Measurements from ENCODE around the gene MCC.
"Not testable (repeated sequence)": the region's sequence is repeated elsewhere in the genome, so short reads cannot be mapped to it uniquely, and the experiment has no call there.

The MCC gene

DNA sequence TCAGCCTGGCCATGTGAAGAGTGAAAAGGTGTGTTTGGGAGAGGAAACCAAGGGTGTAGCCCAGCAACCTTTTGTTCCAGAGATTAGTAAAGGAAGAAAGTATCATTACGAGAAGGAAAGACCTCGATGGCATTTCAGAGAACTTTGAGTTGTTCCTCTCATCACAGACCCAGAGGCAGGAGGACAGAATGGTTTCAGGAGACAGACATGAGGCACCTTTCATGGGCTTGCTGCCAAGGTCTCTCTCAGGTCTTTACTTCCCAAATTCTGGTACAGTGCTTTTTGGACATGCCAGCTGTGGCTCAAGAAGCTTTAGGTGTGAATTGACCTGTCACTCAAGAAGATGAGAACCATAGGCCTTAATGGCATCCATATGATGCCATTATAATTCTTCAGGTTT is 2.8 kb upstream of the MCC start:
- no peak for DNase-seq (ENCODE audit: low read depth in 2 of 2, low spot score in 1 of 2)

DNA sequence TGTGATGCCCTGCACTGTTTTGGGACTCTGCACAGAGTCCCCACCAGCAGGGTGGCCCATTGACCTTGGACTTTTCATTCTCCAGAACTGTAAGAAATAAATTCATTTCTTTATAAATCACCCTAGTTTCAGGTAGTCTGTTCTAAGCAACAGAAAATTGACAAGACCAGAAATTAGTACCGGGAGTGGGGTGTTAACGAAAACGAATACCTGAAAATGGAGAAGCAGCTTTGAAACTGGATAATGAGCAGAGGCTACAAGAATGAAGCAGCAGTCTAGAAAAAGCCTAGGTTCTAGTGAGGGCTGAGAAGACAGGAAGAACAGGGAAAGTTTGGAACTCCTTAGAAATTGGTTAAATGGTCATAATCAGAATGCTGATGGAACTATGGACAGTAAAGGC is 2.1 kb upstream of the MCC start:
- DNase-seq (ENCODE audit: low read depth in 2 of 2, low spot score in 1 of 2): no peak

DNA sequence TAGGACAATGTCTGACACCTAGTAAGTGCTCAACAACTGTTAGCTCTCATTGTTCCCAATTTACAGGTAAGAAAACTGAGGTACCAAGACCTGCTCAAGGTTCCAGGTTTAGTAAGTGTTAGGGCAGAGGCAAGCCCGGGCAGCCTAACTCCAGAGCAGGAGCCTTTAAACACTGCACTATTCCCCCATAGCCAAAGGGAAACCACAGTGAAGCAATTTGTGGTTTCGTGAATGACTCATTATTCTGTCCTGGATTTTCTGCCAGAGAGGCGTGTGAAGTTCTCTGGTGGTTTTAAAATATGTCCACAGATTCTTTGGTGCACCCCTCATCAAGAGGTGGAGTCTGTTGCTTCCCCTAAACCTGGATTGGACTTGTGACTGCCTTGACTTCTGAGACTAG is 1.0 kb upstream of the MCC start:
- no peak for DNase-seq (ENCODE audit: low read depth in 2 of 2, low spot score in 1 of 2)

DNA sequence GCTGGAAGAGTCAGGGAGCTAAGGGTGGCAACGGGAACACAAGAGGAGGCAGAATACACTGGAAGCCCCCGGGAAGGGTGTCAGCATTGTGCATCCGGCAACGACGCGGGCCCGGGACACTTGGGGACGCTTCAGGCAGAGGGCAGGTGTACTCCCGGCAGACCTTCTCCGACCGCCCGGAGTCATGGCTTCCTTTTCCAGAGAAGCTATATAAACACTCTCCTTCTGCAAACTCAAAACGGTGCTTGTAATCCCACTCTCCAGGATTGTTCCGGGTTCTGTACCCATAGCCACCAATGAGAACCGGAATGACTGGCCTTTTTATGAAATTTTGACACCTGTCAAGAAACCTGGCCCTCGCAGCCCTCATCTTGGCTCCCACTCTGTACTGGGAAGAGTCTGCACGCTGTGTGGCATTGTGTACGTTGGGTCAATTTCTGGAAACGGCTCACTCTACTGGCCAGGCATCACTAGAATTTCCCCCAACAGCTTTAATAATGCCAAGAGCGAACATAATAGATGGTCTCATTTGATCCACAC is 462 bp upstream of the MCC start:
- no peak for DNase-seq (ENCODE audit: low read depth in 2 of 2, low spot score in 1 of 2)

DNA sequence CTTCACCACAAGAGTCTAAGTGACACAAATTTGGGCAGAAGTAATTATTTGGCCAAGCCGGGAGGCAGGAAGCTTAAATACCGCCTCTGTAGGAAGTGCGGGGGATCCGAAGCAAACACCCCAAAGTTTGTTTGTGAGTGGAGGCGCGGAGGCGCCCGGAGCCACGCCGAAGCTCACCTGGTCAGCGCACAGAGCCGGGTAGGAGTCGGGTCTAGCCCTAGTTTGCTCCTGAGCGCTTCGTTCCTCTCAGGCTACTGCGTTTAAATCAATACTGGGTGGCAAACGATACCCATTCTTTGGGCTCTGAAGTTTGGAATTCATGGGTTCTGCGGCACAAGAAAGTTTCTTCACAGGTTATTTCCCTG is 855 bp downstream of the MCC start:
- no peak for DNase-seq (ENCODE audit: low read depth in 2 of 2, low spot score in 1 of 2)

- no peak for DNase-seq (ENCODE audit: low read depth in 2 of 2, low spot score in 1 of 2)
These were observed 8.0 kb downstream of the MCC start for GRCh38 chr5:113480243-113480642.

GRCh38 chr5:113478691-113479090 is 9.6 kb downstream of the MCC start:
- DNase-seq (ENCODE audit: low read depth in 2 of 2, low spot score in 1 of 2): no peak

- no peak for DNase-seq (ENCODE audit: low read depth in 2 of 2, low spot score in 1 of 2)
These were observed 14.0 kb downstream of the MCC start for GRCh38 chr5:113474100-113474728.

DNA sequence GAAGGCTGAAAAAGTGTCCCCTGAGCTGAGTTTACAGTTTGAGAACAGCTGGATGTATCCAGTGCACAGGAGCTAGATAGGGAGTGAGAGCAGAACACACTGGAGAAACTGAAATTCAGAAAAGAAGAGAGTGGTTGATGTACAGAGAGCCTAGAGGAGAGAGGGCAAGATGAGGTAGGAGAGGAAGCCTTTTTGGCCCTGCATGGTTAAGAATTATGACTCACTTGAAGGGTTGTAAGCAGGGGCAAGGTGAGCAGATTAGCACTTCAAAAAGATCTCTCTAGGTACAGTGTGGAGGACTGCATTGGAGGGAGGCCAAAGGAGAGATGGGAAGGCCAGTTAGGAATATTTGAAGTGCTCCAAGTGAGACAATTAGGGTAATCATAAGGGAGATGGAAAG is 25.2 kb downstream of the MCC start:
- DNase-seq (ENCODE audit: low read depth in 2 of 2, low spot score in 1 of 2): no peak

DNA sequence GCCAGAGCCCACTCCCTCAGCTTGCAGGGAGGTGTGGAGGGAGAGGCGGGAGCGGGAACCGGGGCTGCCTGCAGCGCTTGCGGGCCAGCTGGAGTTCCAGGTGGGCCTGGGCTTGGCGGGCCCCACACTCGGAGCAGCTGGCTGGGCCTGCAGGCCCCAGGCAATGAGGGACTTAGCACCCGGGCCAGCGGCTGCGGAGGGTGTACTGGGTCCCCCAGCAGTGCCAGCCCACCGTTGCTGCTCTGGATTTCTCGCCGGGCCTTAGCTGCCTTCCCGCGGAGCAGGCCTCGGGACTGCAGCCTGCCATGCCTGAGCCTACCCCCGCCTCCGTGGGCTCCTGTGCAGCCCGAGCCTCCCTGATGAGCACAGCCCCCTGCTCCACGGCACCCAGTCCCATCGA is 31.1 kb downstream of the MCC start:
- DNase-seq (ENCODE audit: low read depth in 2 of 2, low spot score in 1 of 2): not testable (repeated sequence)

GRCh38 chr5:113452941-113453340 is 35.3 kb downstream of the MCC start:
- DNase-seq (ENCODE audit: low read depth in 2 of 2, low spot score in 1 of 2): no peak

DNA sequence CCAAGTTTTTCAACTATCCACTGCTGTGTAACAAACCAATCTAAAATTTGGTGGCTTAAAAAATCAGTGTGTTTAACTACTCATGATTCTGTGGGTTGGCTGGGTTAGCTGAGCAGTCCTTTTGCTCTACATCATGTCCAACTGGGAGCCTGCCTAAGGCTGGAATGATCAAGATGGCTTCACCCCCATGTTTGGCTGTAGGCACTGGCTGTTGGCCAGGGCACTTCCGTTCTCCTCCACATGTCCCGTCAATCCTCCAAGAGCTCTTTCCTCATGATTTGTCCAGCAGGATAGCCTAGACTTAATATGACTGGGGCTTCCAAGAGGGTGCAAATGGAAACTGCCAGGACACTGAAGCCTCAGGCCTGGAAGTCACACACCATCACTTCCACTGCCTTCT is 36.5 kb downstream of the MCC start:
- no peak for DNase-seq (ENCODE audit: low read depth in 2 of 2, low spot score in 1 of 2)

DNA sequence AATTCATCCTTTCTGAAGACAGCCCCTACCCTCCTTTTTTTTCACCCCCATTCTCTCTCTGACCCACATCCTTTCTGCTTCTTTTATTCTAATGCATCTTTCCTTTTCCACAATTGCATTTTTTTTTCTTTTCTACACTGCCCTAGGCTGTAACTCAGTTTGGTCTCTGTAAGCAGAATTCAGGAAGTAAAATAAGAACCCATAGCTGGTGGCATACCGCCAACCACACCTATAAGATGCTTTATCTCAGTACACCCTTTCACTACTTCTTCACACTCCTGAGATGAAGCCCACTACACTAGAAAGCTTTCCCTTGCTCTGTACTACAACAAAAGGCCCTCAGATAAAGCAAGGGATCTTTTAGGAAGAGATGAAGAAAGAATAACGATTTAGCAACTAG is 37.3 kb downstream of the MCC start:
- DNase-seq (ENCODE audit: low read depth in 2 of 2, low spot score in 1 of 2): no peak

DNA sequence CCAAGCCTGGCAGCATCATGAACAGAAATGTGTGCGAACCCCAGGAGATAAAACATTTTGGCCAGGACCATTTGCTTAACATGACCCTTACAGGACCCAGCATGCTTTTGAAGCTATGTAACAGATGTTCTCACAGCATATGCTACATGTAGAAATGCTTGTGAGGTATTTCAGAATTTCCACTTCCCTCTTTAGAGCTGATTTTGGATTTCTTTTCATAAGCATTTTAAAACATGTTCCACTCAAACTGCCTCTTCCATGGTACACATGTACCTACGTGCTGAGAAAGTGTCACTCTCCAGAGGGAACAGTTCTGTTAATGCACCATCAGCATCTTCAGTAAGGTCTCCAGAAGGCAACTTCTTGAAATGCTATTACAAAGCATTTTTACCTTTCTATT is 37.8 kb downstream of the MCC start:
- DNase-seq (ENCODE audit: low read depth in 2 of 2, low spot score in 1 of 2): no peak

DNA sequence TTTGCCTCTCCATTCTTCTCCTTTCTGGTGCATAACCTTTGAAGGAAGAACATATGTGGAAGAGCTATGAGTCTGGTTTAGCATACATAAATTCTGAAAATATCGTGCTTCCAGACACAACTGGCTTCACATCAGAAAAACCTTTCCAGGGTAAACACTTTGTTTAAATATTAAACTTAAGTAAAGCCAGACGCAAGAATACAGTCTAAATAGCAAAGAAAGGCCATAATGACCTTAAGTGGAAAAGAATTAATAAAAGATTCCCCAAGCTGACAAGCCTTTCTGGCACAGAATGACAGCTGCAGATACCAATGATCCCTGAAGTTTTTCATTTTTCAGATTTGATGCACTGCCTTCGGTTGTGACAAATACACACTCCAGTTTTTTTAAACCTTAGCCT is 40.0 kb downstream of the MCC start:
- DNase-seq (ENCODE audit: low read depth in 2 of 2, low spot score in 1 of 2): no peak

DNA sequence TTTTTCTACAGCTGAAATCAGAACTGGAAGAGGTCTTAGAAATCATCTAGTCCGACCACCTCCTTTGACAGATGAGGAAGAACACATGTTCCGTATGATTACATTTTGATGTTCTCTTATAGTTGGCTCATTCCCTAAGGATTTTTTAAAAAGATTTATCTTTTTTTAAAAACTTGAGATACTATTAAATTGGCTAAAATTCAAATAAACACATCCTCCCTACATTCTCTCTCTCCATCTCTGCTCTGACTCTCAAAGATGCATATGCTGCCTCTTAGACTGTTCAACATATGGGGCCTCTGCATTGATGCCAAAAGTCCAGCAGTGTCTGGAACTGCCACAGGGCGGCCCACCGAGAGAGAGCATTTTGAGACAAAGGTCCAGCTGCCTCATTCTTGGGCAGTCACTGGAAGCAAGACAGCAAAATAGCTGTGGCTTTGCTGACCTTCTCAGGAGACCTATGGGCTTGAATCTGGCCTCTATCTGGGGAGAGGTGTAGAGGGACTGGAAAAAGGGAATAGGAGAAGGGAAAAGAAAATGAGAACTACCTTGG is 40.7 kb downstream of the MCC start:
- no peak for DNase-seq (ENCODE audit: low read depth in 2 of 2, low spot score in 1 of 2)

GRCh38 chr5:113446358-113446927 is 41.8 kb downstream of the MCC start:
- DNase-seq (ENCODE audit: low read depth in 2 of 2, low spot score in 1 of 2): no peak

DNA sequence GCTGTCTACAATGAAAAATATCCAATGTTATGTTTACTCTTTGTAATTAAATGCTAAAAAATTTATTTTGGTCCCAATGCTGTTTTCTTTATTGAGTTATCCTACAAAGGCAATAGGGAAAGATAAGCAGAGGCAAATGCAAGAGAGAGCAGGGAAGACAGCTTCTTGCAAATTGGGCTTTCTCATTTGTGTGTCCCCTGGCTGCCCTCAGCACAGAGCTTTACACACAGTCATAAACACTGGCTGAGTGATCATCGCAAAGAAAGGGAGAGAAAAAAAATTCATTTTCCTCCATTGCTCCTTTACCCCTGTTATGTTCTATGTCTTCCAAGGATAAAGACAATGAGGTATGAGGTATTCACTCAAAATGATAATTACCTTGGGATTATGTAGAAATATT is 51.1 kb downstream of the MCC start:
- no peak for DNase-seq (ENCODE audit: low read depth in 2 of 2, low spot score in 1 of 2)

DNA sequence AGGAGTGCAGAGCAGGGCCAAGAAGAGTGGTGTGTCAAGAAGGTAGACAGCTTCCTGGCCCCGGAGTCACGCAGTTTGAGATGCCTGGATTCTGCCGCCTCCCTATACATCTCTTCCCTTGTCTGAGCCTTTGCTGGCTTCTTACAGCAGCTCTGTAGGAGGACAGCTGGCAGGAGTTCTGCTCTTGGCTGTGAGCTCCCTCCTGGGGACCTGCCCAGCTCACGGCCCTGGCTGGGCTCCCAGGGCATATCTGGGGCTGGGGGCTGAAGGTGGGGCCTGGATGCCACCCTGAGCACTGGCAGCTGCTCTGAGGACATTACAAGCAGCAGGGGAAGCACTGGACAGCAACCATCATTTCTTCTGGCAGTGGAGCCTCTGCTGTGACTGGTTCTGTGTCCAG is 52.7 kb downstream of the MCC start:
- no peak for DNase-seq (ENCODE audit: low read depth in 2 of 2, low spot score in 1 of 2)

GRCh38 chr5:113434889-113435288 is 53.4 kb downstream of the MCC start, which contains the start of gene TSSK1B:
Gene TSSK1B (minus strand): TSS chr5:113434989. CDS start chr5:113434839, 150 bp downstream.
- DNase-seq (ENCODE audit: low read depth in 2 of 2, low spot score in 1 of 2): no peak

DNA sequence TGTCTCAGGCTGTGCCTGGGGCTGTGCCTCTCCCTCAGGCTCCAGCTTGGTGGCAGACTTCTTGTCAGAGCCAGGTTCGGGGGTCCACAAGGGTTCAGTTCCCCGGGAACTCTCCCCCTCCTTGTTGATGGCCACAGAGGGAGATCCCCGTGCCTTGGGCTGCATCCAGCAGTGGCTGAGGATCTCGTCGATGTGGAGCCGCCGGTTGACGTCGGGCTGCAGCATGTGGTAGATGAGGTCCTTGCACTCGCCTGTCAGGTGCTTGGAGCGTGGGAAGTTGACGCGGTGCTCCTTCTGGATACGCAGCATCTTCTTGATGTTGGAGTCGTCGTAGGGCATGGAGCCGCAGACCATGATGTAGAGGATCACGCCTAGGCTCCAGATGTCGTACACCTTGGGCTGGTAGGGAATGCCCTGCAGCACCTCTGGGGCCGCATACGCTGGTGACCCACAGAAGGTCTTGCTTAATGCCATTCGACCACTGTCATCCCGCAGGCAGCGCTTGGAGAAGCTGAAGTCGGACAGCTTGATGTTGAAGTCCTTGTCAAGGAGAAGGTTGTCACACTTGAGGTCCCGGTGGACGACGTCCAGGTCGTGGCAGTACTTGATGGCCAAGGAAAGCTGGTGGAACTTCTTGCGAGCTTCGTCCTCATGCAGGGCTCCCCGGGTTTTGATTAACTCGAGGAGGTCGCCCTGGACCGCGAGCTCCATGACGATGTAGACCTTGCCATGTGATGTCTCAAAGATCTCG is 54.2 kb downstream of the MCC start:
- no peak for DNase-seq (ENCODE audit: low read depth in 2 of 2, low spot score in 1 of 2)

- DNase-seq (ENCODE audit: low read depth in 2 of 2, low spot score in 1 of 2): no peak
These were observed 55.2 kb downstream of the MCC start for GRCh38 chr5:113433071-113433470.

Measured in stimulated activated CD8-positive, alpha-beta memory T cell treated with anti-CD3 and anti-CD28 coated beads, Interleukin-4, amount 100 ng/mL, for 4 hours (primary cell).